ENCODE data around the gene GIGYF2.
"Not testable (repeated sequence)": the region's sequence is repeated elsewhere in the genome, so short reads cannot be mapped to it uniquely, and the experiment has no call there.

Gene GIGYF2

DNA sequence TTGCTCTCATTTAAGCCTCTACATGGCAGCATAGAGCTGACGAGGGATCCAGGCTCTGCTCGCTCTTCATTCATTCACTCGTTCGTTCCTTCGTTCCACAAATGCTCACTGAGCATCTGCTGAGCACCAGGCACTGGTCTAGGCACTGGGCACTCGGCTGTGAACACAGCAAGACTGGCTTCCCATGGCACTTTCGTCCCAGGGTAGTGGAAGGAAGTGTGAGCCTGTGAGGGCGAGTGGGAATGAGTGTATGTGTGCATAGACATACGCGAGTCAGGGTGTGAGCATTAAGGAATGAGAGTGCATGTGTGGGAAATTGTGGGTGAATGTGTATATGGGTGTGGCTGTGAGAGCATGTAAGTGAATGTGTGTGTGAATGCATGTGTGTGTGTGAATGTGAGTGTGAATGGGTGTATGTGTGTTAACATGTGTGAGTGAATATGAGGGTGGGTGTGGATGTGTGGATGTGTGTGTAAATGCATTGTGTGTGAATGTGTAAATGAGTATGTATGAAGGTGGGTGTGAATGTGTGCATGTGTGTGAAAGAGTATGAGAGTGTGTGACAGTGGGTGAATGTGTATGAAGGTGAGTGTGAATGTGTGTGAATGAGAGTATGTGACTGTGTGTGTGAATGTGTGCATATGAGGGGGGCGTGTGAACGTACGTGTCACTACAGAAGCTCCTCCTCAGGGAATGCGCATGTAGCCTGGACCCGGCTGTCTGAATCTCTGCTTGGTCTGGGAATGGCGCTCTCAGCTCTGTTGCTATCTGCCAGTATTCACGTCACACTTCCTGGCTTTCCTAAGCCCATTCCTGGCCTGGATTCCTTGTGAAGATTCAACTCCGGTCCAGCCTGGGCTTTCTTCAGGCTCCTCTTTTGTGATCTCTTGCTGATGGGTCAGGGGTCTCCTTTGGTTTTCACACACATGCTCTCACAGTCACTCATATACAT is 201.7 kb downstream of the GIGYF2 start:
- no peak for DNase-seq

DNA sequence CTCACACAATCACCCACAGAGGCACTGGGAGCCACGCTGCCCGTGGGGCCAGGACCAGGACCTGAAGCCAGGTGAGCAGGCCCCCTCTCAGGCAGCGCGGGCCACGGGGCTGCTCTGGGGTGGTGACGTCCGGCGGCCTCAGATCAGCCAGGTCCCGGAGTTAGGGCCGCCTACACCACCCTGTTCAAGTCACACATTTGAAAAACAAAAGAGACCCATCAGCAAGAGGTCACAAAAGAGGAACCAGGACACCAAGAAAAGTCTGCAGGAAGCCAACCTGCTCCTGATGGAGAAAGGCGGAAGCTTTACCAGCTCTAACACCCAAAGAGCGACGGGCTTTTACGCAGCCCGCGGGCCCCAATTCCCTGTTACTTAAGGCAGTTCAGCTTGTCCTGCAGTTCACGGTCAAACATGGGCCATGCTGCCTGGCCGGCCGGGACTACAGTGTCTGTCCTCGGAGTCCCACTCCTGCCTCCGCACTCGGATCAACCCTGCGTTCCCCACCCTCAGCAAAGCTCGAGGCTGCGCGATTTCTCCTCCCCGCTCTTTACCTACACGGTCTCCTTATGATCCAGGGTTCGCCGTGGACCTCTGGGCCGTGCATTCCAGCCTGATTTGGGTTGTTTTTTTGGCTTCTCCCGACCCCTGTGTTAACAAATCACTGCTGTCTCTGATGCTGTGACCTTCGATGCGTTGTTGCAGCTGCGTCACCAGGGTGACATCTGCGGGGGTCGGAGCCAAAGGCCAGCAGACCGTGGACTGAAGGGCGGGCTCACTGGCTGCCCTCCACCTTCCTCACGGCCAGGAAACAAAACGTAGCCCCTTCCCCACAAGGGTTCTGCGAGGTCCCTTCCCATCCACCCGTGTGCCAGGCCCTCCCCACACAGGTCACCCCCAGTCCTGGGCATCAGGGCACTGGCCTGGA is 203.9 kb downstream of the GIGYF2 start:
- no peak for DNase-seq

DNA sequence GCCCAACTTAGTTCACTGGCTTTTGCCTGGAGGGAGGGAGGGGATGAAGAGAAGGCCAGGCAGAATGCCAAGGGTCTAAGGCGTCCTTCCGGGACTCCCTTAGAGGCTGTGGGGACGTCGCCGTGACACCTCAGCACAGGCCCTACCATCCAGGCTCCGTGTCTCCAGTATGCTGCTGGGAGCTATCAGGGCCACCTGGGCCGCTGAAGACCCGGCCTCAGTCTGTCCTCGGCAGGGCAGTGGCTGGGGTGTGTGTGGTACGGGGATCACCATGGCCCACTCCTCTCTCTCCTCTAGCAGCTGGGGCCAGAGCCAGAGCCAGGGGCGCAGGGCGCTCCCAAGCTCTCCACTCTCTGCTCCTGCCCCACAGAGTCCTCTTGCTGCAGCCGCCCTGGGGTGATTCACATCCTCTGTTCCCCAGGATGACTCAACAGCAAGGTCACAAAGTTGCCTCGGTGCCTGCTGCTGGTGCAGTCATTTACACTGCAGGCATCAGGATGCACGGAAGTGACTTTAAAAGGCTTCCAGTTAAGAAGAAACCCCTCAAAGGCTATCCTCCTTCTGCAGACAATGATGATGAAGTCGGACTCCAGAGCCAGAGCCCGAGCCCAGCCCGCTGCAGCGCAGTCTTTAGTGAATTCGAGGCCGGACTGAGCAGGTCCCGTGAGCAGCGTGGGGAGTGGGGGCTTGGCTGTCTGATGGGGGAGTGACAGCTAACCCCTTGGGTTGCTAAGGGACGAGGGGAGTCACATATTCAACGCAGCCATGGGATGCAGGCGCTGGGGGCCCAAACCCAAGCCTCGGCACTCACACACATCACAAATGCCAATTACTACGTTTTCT is 204.8 kb downstream of the GIGYF2 start:
- no peak for DNase-seq

DNA sequence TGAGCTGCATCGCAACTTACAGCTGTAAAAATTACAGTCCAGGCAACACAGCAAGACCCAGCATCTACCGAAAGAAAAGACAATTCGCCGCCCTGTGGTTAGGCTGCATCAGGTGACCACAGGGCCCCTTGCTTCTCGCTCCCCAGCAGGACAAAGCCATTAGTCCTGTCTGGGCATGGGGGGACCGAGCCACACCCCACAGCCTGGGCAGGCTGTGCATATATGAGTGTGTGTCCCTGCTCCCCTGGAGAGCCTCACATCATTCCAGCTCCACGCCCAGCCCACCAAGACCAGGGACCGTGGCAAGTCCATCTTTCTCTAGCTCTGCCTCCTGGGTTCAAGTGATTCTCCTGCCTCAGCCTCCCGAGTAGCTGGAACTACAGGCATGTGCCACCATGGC is 206.9 kb downstream of the GIGYF2 start:
- no peak for DNase-seq

DNA sequence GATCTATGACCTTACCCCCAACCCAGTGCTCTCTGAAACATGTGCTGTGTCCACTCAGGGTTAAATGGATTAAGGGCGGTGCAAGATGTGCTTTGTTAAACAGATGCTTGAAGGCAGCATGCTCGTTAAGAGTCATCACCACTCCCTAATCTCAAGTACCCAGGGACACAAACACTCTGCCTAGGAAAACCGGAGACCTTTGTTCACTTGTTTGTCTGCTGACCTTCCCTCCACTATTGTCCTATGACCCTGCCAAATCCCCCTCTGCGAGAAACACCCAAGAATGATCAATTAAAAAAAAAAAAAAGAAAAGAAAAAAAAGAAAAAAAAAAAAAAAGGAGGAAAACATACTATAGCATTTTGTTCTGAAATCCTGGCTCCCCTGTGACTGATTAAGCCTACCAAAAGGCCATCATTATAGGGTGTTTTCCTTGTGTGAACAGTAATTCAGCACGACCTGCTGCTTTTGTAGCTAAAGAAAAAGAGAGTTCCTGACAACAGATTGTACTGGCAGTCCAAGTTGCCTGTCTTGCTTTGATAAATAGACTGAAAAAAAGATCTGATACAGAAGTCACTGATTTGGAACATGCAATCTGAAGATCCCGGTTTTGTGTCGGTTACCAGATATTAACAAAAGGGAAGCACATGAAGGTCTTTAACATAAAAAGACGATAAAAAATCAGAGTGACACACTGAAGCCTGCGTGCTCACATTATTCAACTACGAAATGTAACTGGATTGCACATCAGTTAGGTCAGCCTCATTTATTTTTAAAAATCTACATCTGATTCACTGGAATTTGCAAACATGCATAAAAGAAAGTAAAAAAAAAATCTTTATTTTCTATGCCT is 210.0 kb downstream of the GIGYF2 start:
- DNase-seq, result not testable (repeated sequence)

DNA sequence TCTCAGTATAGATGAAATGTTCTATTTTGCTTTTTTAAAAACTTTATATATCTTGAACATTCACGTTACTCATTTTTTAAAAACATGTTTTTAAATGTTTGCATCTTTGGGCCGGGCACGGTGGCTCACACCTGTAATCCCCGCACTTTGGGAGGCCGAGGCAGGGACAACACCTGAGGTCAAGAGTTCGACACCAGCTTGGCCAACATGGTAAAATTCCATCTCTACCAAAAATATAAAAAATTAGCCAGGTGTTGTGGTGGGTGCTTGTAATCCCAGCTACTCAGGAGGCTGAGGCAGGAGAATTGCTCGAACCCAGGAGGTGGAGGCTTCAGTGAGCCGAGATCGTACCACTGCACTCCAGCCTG is 210.6 kb downstream of the GIGYF2 start:
- DNase-seq, result not testable (repeated sequence)

DNA sequence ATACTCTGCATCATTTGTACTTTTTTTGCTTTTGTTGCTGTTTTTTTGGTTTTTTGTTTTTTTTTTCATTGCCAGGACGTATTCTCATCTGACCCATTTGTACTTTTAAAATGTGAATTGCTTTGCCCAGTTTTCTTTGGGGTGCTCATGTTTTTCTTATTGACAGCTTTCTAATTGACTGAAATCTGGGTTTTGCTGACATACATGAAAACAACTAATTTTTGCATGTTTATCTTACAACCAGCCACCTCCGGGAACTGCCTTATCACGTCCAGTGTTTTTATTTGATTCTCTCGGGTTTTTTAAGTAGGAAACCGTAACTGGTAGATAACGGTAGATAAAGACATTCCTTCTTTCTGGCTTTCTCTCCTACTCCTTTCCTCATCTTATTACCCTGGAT is 211.6 kb downstream of the GIGYF2 start:
- no peak for DNase-seq

Data from femur (tissue), 1 donor.